CD14-positive monocyte (primary cell): ENCODE measurements around the gene ARID3A. TPM values are rescaled to one million over a fixed set of nuclear protein-coding genes. Genes with fewer than 3 reads are reported as not detected.
A peak's percentile ranks its signal among the peaks of the same experiment; 100 is the strongest.

Source experiments
- DNase-seq, 3 donors: peaks; one replicate each; pipeline ENCODE4 v3.0.0-alpha.2; 2011 to 2022
- H2AFZ ChIP-seq: 2 replicates; pipeline ENCODE4 v1.6.0; 2012; ENCODE audit warnings: mild to moderate bottlenecking, low read depth, low read length, inconsistent platforms; ENCODE audit not compliant: insufficient read depth, poor library complexity, severe bottlenecking
- H3K27ac ChIP-seq, 2 donors: 1 replicate in 1 of 2; 2 replicates in 1 of 2; pipeline ENCODE4 v1.5.1; 2012 to 2013; ENCODE audit warnings: low read length in 2 of 2, control low read depth in 1 of 2, inconsistent platforms in 1 of 2, low read depth in 1 of 2, mild to moderate bottlenecking in 1 of 2
- H3K27me3 ChIP-seq, 2 donors: one replicate each; pipeline versions ENCODE4 v1.6.0 to v1.6.1; 2011 to 2013; ENCODE audit warnings: low read length in 2 of 2; ENCODE audit not compliant: control insufficient read depth in 2 of 2, insufficient read depth in 2 of 2
- H3K36me3 ChIP-seq, 2 donors: replicated peaks in 1 of 2; 1 replicate in 1 of 2; 2 replicates in 1 of 2; pipeline versions ENCODE4 v1.5.1 to v1.6.1; 2012 to 2013; ENCODE audit warnings: low read length in 2 of 2, control low read depth in 1 of 2, inconsistent platforms in 1 of 2, mild to moderate bottlenecking in 1 of 2; ENCODE audit not compliant: insufficient read depth in 2 of 2, control insufficient read depth in 1 of 2
- H3K4me1 ChIP-seq, 2 donors: 1 replicate in 1 of 2; 2 replicates in 1 of 2; pipeline versions ENCODE4 v1.5.1 to v1.6.1; 2012 to 2013; ENCODE audit warnings: low read length in 2 of 2, control low read depth in 1 of 2, inconsistent platforms in 1 of 2, mild to moderate bottlenecking in 1 of 2, moderate library complexity in 1 of 2; ENCODE audit not compliant: insufficient read depth in 2 of 2, control insufficient read depth in 1 of 2
- H3K4me2 ChIP-seq: replicated peaks from 2 replicates; pipeline ENCODE3; 2012; ENCODE audit warnings: low read length, moderate library complexity, mild to moderate bottlenecking; ENCODE audit not compliant: poor library complexity, severe bottlenecking; ENCODE audit errors: extremely low read depth
- H3K4me3 ChIP-seq, 3 experiments: fragments of 200-600 bp in 1 of 3; sonication (generic) in 1 of 3; replicated peaks in 1 of 3; 1 replicate in 2 of 3; 2 replicates in 1 of 3; pipeline ENCODE4 v1.5.1; 2011 to 2013; ENCODE audit warnings: low read length in 3 of 3, mild to moderate bottlenecking in 3 of 3, control low read depth in 2 of 3, low read depth in 2 of 3, inconsistent platforms in 1 of 3, moderate library complexity in 1 of 3
- H3K79me2 ChIP-seq: 2 replicates; pipeline ENCODE4 v1.6.0; 2012; ENCODE audit warnings: mild to moderate bottlenecking, control low read depth, inconsistent platforms, low read length, moderate library complexity; ENCODE audit not compliant: insufficient read depth
- H3K9ac ChIP-seq: 2 replicates; pipeline ENCODE4 v1.6.0; 2017; ENCODE audit warnings: low read length, mild to moderate bottlenecking; ENCODE audit not compliant: insufficient read depth, poor library complexity, severe bottlenecking
- H3K9me3 ChIP-seq, 2 donors: replicated peaks in 1 of 2; 1 replicate in 1 of 2; 2 replicates in 1 of 2; pipeline versions ENCODE4 v1.5.1 to v1.6.1; 2012 to 2013; ENCODE audit warnings: low read length in 2 of 2, control low read depth in 1 of 2; ENCODE audit not compliant: control insufficient read depth in 1 of 2, insufficient read depth in 1 of 2
- H4K20me1 ChIP-seq: 2 replicates; pipeline ENCODE4 v1.6.0; 2012; ENCODE audit warnings: mild to moderate bottlenecking, low read length, control low read depth, moderate library complexity; ENCODE audit not compliant: insufficient read depth
- H3K27ac Mint-ChIP-seq, 7 donors: one replicate each; pipeline ENCODE4 v1.8.0; 2020; ENCODE audit warnings: mild to moderate bottlenecking in 7 of 7, mixed read lengths in 7 of 7, moderate library complexity in 6 of 7, inconsistent platforms in 2 of 7
- H3K27me3 Mint-ChIP-seq, 3 donors: one replicate each; pipeline ENCODE4 v1.8.0; 2021 to 2022; ENCODE audit warnings: low read depth in 3 of 3, mild to moderate bottlenecking in 3 of 3, mixed read lengths in 3 of 3, moderate library complexity in 3 of 3, inconsistent platforms in 1 of 3
- H3K36me3 Mint-ChIP-seq, 2 donors: one replicate each; pipeline ENCODE4 v1.8.0; 2020; ENCODE audit warnings: mixed read lengths in 2 of 2, inconsistent platforms in 1 of 2, mild to moderate bottlenecking in 1 of 2
- H3K4me1 Mint-ChIP-seq: one replicate; pipeline ENCODE4 v1.8.0; 2020; ENCODE audit warnings: mild to moderate bottlenecking, mixed read lengths
- H3K4me3 Mint-ChIP-seq, 2 donors: one replicate each; pipeline ENCODE4 v1.8.0; 2020; ENCODE audit warnings: mild to moderate bottlenecking in 2 of 2, mixed read lengths in 2 of 2, moderate library complexity in 1 of 2
- H3K9me3 Mint-ChIP-seq, 7 donors: one replicate each; pipeline ENCODE4 v1.8.0; 2020 to 2022; ENCODE audit warnings: mixed read lengths in 7 of 7, mild to moderate bottlenecking in 6 of 7, moderate library complexity in 6 of 7, inconsistent platforms in 2 of 7
- CTCF ChIP-seq: fragments of 200-600 bp; IDR thresholded peaks from one replicate; pipeline ENCODE4 v1.8.0; 2022; ENCODE audit warnings: antibody characterized with exemption, mild to moderate bottlenecking
- WGBS: methylation state at CpG from one replicate; pipeline ENCODE4 v1.1.5; 2013; ENCODE audit warnings: missing lambda C conversion rate; ENCODE audit not compliant: insufficient coverage; 5-methylcytosine and 5-hydroxymethylcytosine counted together
- intact Hi-C, 2 donors: fragments of 100-400 bp; cut with micrococcal nuclease; formaldehyde crosslinking; loops; one replicate each; pipeline versions ENCODE4 v1.15.0 to v1.15.1; 2023
- polyA minus RNA-seq: library from RNA; depleted of rRNA, polyadenylated mRNA; stranded (reverse); fragments of >200 nt; gene quantifications from 2 replicates; pipeline ENCODE4 v1.2.3, GENCODE V29; 2012
- polyA plus RNA-seq, 3 donors: library from polyadenylated mRNA; depleted of rRNA in 1 of 3; unstranded in 2 of 3; stranded (reverse) in 1 of 3; fragments of 300-500 nt in 2 of 3; fragments of >200 nt in 1 of 3; fragmentation: Illumina TruSeq in 2 of 3; gene quantifications; 1 replicate in 2 of 3; 2 replicates in 1 of 3; pipeline ENCODE4 v1.2.3, GENCODE V29; 2012 to 2021
- total RNA-seq, 12 experiments: library from RNA in 1 of 12; stranded (reverse) in 1 of 12; fragments of 120-200 nt in 1 of 12; gene quantifications; one replicate each; pipeline ENCODE4 v1.2.4 and lab custom pipeline; 2013 to 2026; ENCODE audit warnings: mixed read lengths in 6 of 12, inconsistent platforms in 1 of 12

ARID3A gene
- 43.0 TPM for total RNA-seq (2013)
- polyA plus RNA-seq (10 to 100 TPM in 1 of 3 donors, 1 to 10 TPM in 2; 2.1 to 41.6 (median 3.2) TPM), polyA minus RNA-seq (85.1 and 133 TPM in 2 replicates), total RNA-seq (lab: John Stamatoyannopoulos, UW) (15.2 to 110 (median 55.7) reads per million in 11 experiments)

DNA sequence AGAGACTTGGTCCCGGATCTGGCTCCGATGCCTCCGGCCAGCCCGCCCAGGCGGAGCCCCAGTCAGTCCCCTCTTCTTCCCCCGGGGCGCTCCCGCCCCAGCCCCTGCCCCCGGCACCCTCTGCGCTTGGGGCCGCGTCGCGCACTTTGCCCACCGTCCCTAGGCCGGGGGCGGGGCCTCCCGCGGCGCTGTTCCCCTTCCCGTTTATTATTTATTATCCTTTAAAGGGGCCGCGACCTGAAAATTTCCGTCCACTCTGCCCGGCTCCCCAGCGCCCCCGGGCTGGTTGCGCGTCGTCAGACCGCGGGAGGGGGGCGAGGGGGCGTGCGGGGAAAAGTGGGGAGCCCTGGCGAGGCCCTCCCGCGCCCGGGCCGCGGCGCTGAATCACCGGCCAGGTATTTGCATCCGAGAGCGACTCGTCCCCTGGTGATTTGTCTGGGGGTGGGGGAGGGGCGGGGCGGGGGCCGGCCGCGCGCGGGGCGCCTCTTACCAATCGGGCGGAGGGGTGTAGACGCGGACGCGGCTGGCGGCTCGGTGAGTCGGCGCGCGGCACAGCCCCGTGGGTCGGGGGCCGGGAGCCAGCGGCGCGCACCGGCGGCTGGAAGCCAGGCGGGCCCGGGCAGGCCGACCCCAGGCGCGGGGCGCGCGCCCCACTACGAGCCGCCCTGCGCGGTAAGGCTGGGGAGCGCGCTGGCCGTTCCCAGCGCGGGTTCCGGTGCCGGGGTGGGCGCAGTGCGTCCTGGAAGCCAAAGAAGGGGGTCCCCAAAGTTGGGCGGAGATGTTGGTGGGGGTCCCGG is at the start of gene ARID3A:
Gene ARID3A, plus strand, starts transcription at position 510 of the 797 bp plus-strand sequence. CDS start 3,494 bp downstream, outside the sequence.
- no peaks in the 10 kb centered on the region for H3K9me3 ChIP-seq
- H4K20me1 ChIP-seq, result peaks cover 36% of the 10 kb centered on the region
- H3K36me3 Mint-ChIP-seq, result peaks cover 6 to 16% of the 10 kb centered on the region in 2 donors
- peaks cover 0 to 4% (median 2%) of the 10 kb centered on the region in 7 donors for H3K9me3 Mint-ChIP-seq
- H3K36me3 ChIP-seq, result peaks cover 5 to 9% of the 10 kb centered on the region in 2 donors
- H3K4me3 Mint-ChIP-seq, result peak within 1 kb of the TSS; percentile 84 to 89
- peak within 1 kb of the TSS in 6 of 7 donors; percentile 79 to 96 (median 92) for H3K27ac Mint-ChIP-seq
- H3K4me2 ChIP-seq, result peak within 1 kb of the TSS; percentile 99
- TF ChIP-seq CTCF, result no peak
- H3K79me2 ChIP-seq, result peaks cover 67% of the 10 kb centered on the region
- H3K4me1 ChIP-seq, result peaks cover 40 to 45% of the 10 kb centered on the region in 2 donors
- H3K27me3 ChIP-seq, result peaks cover 1 to 8% of the 10 kb centered on the region in 2 donors
- H3K27me3 Mint-ChIP-seq, result peaks cover 14 to 16% (median 15%) of the 10 kb centered on the region in 3 donors
- peak within 1 kb of the TSS; percentile 89 to 99 (median 90) for H3K4me3 ChIP-seq
- DNase-seq, result peak; percentile 69 to 75 (median 73)
- intact Hi-C loops, result loop anchor here (2.0 to 10.0 kb wide), 3 partner anchors 15 to 319 kb away; partner anchors contain the start of genes ATP5F1D (in 1 of the 2), GPX4 (in 1 of the 2) and MIDN (in 1 of the 2)
- H3K4me1 Mint-ChIP-seq, result peaks cover 41% of the 10 kb centered on the region
- WGBS, result 1% methylated on average over 74 of the region's 97 CpGs
- H3K9ac ChIP-seq, result peak within 1 kb of the TSS; percentile 88
- peak within 1 kb of the TSS; percentile 95 for H2AFZ ChIP-seq
- peak within 1 kb of the TSS; percentile 85 to 87 for H3K27ac ChIP-seq

DNA sequence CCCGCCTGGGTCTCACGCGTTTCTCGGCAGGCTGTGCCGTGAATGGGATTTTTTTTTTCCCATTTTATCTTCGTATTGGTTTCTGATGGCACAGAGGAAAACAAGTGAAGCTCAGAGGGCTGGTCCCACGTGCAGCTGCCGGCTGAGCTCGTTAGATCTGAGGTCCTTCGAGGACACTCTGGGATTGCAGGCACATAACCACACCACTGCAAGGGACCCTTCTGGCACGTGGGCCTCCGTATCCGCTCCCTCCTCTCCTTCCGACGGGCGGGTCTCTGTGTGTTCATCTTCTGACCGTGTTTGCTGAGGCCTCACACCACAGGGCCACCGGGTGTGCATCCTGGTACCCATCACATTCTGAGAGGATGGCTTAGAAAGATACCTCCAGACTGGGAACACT is 49.7 kb upstream of the ARID3A start:
- Mint-ChIP-seq H3K27ac (peak overlapping the region in 1 of 7 donors; percentile 33), H3K27me3 (no peaks in the 10 kb centered on the region), H3K4me3 (no peak overlapping the region), H3K36me3 (peaks cover 29 to 64% of the 10 kb centered on the region in 2 donors), H3K9me3 (peaks cover 0 to under 1% (median 0%) of the 10 kb centered on the region in 7 donors), H3K4me1 (peaks cover 5% of the 10 kb centered on the region)
- H4K20me1 ChIP-seq, result peaks cover 3% of the 10 kb centered on the region
- H2AFZ ChIP-seq, result no peak overlapping the region
- H3K9ac ChIP-seq, result no peak overlapping the region
- no peaks in the 10 kb centered on the region for H3K79me2 ChIP-seq
- no peak for TF ChIP-seq CTCF
- no peak overlapping the region for H3K27ac ChIP-seq
- no peak overlapping the region for H3K4me2 ChIP-seq
- peaks cover 8 to 10% of the 10 kb centered on the region in 2 donors for H3K4me1 ChIP-seq
- peaks cover 15 to 23% of the 10 kb centered on the region in 2 donors for H3K36me3 ChIP-seq
- H3K27me3 ChIP-seq, result no peaks in the 10 kb centered on the region
- WGBS, result 96% methylated on average over 14 of the region's 18 CpGs
- intact Hi-C loops, result no loop called here
- no peaks in the 10 kb centered on the region for H3K9me3 ChIP-seq
- no peak for DNase-seq
- H3K4me3 ChIP-seq, result no peak overlapping the region
